GM21529 (cell line): ENCODE measurements around the gene ZNF682.
"Not testable (repeated sequence)": the region's sequence is repeated elsewhere in the genome, so short reads cannot be mapped to it uniquely, and the experiment has no call there.

Experiments used
- ATAC-seq: cut with Tn5 transposase; IDR thresholded peaks from one replicate; pipeline ENCODE4 v1.9.1; 2021; ENCODE audit not compliant: unreplicated experiment

ZNF682 gene

GRCh38 chr19:20005741-20006140, 33.6 kb downstream of the ZNF682 start:
- ATAC-seq = no peak

GRCh38 chr19:19997656-19998268, 41.5 kb downstream of the ZNF682 start:
- ATAC-seq = no peak

- ATAC-seq = no peak
Measured at GRCh38 chr19:19966862-19967261, 72.4 kb downstream of the ZNF682 start.

- not testable (repeated sequence) for ATAC-seq
Measured at GRCh38 chr19:19966126-19966525, 73.2 kb downstream of the ZNF682 start.

GRCh38 chr19:19964416-19964815, 74.9 kb downstream of the ZNF682 start:
- ATAC-seq = no peak

- ATAC-seq = not testable (repeated sequence)
Measured at GRCh38 chr19:19959151-19959799, 80.0 kb downstream of the ZNF682 start.

GRCh38 chr19:19957766-19958165, 81.5 kb downstream of the ZNF682 start:
- not testable (repeated sequence) for ATAC-seq

GRCh38 chr19:19956434-19957075, 82.8 kb downstream of the ZNF682 start:
- ATAC-seq = no peak

GRCh38 chr19:19955208-19955607, 84.1 kb downstream of the ZNF682 start:
- ATAC-seq = no peak
